Right lobe of liver (tissue), 4 donors: ENCODE measurements around the gene PLAA.

ENCODE experiments used
- CTCF ChIP-seq, 4 donors: fragments of 200-600 bp in 3 of 4; fragments of 450-650 bp in 1 of 4; IDR thresholded peaks; one replicate each; pipeline versions ENCODE4 v1.5.1 to v1.8.0; 2016 to 2022; ENCODE audit warnings: antibody characterized with exemption in 4 of 4, mild to moderate bottlenecking in 2 of 4
- POLR2A ChIP-seq: fragments of 450-650 bp; IDR thresholded peaks from one replicate; pipeline ENCODE4 v1.6.1; 2017; ENCODE audit warnings: antibody characterized with exemption, mild to moderate bottlenecking
- donor health status: DM: no; HTN: no; CAD: no.
- donor health status: DM: no; HTN: no; CAD: no.
- donor health status: DM: no; HTN: yes; CAD: no.

- no peak for TF ChIP-seq CTCF (IDR thresholded peaks at IDR 0.05)
- TF ChIP-seq POLR2A: no peak
These were observed 694 bp upstream of the PLAA start for GRCh38 chr9:26947736-26948135.
